ENCODE data around the gene UBALD2. TPM values are rescaled to one million over a fixed set of nuclear protein-coding genes. Genes with fewer than 3 reads are reported as not detected.

Gene UBALD2
- polyA plus RNA-seq, 2 of the 4 experiments (the other 2 are of a cell fraction), result 12.8 to 21.5 TPM

GRCh38 chr17:76241204-76241538 is 24.0 kb upstream of the UBALD2 start:
- Histone ChIP-seq H3K9me3 (no peaks in the 10 kb centered on the region), H3K27ac (peak overlapping the region; percentile 63 to 84), H3K4me2 (peak overlapping the region; percentile 81), H3K4me3 (peak overlapping the region; percentile 54), H3K4me1 (peaks cover 24% of the 10 kb centered on the region)
- TF ChIP-seq CHD2 (IDR thresholded peaks at IDR 0.05; ENCODE audit: low read length, partially characterized antibody) (no peak), EHMT2 (IDR thresholded peaks at IDR 0.05; ENCODE audit: low read depth) (no peak), HDAC2 (IDR thresholded peaks at IDR 0.05) (no peak), HOXA7 (CRISPR knock-in tag; IDR thresholded peaks at IDR 0.05) (no peak), HES2 (IDR thresholded peaks at IDR 0.05) (no peak)
- ATAC-seq (no peak; a peak in 1 of 6 replicates), DNase-seq (ENCODE audit: low read depth in 1 of 2, low spot score in 1 of 2) (no peak), FAIRE-seq (no peak)
- ChIA-PET CTCF (interaction anchor here (0.8 to 2.6 kb wide), 6 partner anchors 9 to 48 kb away, joined by 3 to 19 read pairs (median 4); no protein-coding TSS in a partner anchor), POLR2A (interaction anchor here (1.0 to 1.8 kb wide), 4 partner anchors 8 to 26 kb away, joined by 4 to 6 read pairs (median 4); partner anchors contain the start of gene UBALD2)
- 68% methylated on average over 12 of the region's 12 CpGs for whole genome bisulfite sequencing (ENCODE audit: missing lambda C conversion rate)

DNA sequence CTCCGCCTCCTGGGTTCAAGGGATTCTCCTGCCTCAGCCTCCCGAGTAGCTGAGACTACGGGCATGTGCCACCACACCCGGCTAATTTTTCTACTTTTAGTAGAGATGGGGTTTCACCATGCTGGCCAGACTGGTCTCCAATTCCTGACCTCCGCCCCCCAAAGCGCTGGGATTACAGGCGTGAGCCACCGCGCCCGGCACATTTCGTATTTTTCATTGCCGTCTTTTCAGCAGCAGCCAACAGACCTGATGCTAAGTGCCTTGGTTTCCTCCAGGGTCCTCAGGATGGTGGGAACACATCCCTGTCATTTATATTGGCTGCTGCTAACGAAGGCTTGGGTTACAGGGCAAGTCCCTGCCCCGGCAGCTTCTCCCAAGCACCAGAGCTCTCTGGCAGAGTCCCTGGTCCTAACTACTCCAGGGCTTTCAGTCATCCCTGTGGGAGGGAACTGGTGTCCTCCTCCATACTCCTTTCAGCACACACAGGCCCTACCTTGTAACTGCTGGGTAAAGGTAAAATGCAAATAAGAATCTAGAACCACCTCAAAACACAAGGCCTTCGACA is 23.4 kb upstream of the UBALD2 start:
- Histone ChIP-seq H3K4me2 (no peak overlapping the region; the same call in 2 of the 3 replicates), H3K4me3 (no peak overlapping the region), H3K4me1 (peaks cover 26% of the 10 kb centered on the region), H3K27ac (no peak overlapping the region), H3K9me3 (no peaks in the 10 kb centered on the region)
- CTCF ChIA-PET, result interaction anchor here (0.8 to 2.6 kb wide), 5 partner anchors 9 to 48 kb away, joined by 3 to 19 read pairs (median 4); no protein-coding TSS in a partner anchor
- WGBS (ENCODE audit: missing lambda C conversion rate), result 95% methylated on average over 15 of the region's 15 CpGs
- POLR2A ChIA-PET, result interaction anchor here (0.6 to 1.8 kb wide), 2 partner anchors 23 to 138 kb away, joined by 3 to 6 read pairs; partner anchors contain the start of gene UBALD2
- DNase-seq (ENCODE audit: low read depth in 1 of 2, low spot score in 1 of 2) (no peak), FAIRE-seq (no peak), ATAC-seq (no peak)
- TF ChIP-seq SMC3 (IDR thresholded peaks at IDR 0.05), result no peak
- TF ChIP-seq BHLHE40 (IDR thresholded peaks at IDR 0.05; ENCODE audit: low read depth, low read length), result no peak
- TF ChIP-seq POLR2AphosphoS2 (conservative IDR thresholded peaks at IDR 0.05; ENCODE audit: low read length), result no peak
- no peak for TF ChIP-seq HES2 (IDR thresholded peaks at IDR 0.05)
- no peak for TF ChIP-seq SREBF2 (IDR thresholded peaks at IDR 0.05)
- no peak for TF ChIP-seq JUNB (IDR thresholded peaks at IDR 0.05)
- TF ChIP-seq CTCF (IDR thresholded peaks at IDR 0.05), result no peak
- TF ChIP-seq CHD2 (IDR thresholded peaks at IDR 0.05; ENCODE audit: low read length, partially characterized antibody), result no peak
- TF ChIP-seq, protein P1, sequence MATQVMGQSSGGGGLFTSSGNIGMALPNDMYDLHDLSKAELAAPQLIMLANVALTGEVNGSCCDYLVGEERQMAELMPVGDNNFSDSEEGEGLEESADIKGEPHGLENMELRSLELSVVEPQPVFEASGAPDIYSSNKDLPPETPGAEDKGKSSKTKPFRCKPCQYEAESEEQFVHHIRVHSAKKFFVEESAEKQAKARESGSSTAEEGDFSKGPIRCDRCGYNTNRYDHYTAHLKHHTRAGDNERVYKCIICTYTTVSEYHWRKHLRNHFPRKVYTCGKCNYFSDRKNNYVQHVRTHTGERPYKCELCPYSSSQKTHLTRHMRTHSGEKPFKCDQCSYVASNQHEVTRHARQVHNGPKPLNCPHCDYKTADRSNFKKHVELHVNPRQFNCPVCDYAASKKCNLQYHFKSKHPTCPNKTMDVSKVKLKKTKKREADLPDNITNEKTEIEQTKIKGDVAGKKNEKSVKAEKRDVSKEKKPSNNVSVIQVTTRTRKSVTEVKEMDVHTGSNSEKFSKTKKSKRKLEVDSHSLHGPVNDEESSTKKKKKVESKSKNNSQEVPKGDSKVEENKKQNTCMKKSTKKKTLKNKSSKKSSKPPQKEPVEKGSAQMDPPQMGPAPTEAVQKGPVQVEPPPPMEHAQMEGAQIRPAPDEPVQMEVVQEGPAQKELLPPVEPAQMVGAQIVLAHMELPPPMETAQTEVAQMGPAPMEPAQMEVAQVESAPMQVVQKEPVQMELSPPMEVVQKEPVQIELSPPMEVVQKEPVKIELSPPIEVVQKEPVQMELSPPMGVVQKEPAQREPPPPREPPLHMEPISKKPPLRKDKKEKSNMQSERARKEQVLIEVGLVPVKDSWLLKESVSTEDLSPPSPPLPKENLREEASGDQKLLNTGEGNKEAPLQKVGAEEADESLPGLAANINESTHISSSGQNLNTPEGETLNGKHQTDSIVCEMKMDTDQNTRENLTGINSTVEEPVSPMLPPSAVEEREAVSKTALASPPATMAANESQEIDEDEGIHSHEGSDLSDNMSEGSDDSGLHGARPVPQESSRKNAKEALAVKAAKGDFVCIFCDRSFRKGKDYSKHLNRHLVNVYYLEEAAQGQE (IDR thresholded peaks at IDR 0.05), result no peak
- no peak for TF ChIP-seq FOSB (CRISPR knock-in tag; IDR thresholded peaks at IDR 0.05)
- no peak for TF ChIP-seq KDM1A (IDR thresholded peaks at IDR 0.05; ENCODE audit: low read depth)
